ENCODE results near the gene ULK1.

Gene ULK1

DNA sequence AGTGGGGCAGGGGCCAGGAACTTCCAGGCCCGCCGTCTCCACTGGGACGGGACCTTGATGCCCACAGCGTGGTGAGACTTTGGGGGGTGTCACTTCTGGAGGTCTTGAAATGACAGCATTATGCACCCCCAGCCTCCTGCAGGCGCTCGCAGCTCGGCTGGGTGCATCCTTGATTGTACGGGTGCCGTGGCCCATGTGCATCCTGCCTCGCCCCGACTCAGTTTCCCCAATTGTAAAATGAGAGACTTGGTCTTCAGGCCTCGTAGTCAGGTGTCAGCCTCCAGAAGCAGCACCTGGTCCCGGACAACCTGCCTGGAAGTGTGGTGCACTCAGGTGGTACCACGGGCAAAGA lies 25.7 kb downstream of the ULK1 start:
- no peak for DNase-seq (ENCODE audit: low read depth)

DNA sequence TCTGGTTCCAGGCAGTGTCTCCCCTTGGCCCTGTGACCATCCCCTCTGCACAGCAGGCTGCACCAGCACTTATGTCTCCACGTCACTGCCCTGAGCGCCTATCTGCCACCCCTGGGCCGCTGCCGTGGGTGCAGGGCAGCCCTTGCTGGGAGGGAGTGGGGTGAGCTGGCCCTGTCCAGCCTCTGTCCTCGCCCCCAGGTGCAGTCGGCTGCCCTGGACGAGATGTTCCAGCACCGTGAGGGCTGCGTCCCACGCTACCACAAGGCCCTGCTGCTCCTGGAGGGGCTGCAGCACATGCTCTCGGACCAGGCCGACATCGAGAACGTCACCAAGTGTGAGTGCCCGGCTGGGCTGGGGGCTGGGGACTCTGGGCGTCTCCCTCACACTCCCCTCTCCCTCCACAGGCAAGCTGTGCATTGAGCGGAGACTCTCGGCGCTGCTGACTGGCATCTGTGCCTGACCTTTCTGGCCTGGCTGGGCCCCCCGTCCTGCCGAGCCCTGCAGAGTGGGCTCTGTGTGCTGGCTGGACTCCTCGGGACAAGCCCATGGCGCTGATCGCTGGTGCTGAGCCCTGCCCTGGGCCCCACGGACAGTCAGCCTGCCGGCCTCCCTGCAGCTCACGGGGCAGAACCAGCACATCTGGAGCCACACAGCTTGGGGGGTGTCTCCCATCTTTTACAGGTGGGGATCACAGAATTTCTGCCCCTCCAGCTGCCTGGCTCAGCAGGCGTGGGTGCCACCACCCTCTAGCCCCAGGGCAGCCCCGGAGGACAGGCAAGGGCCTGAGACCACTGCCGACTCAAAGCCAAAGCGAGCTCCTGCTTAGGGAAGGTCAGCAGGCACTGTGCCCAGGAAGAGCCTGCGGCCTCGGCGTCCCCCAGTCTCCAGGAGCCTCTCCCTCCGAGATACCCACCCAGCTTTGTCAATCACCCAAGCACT lies 26.7 kb downstream of the ULK1 start:
- DNase-seq (ENCODE audit: low read depth), result no peak

DNA sequence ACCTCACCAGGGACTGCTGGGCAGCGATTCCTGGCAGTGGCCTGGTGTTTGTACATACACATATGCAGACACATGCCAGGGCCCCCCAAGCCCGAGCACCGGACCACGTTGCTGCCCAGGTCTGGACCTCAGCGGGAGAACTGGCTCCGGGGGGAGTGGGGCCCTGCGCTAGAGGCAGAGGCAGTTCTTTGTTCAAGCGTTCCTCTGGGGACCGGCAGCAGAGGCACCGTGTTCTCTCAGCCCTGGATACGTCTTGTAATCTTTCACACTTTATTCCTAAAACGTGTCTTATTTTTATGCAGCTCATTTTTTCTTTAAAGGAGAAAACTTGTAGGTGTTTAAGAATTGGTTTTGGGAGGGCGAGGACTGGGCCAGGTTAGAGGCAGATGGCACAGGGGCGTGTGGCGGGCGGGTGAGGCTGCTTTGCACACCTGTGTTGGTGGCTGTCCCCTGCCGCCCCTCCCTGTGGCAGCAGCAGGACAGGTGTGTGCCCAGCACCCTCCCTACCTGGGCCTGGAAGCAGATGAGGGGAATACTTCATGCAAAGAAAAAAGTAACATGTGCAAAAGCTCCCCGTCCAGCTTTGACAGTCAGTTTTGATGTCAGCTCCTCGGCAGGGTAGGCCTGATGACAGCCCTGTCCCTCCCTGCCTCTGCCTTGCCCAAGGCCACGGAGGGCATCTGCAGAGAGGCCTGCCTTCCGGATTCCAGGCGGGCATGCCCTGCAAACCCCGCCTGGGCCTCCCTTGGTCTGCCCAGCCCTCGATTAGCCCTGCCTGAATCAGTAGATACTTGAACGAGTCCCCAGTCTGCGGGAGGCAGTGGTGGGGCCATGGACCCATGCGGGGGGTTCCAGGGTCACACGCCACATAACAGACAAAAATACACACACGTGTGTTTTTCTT lies 27.7 kb downstream of the ULK1 start:
- DNase-seq (ENCODE audit: low read depth), result no peak

DNA sequence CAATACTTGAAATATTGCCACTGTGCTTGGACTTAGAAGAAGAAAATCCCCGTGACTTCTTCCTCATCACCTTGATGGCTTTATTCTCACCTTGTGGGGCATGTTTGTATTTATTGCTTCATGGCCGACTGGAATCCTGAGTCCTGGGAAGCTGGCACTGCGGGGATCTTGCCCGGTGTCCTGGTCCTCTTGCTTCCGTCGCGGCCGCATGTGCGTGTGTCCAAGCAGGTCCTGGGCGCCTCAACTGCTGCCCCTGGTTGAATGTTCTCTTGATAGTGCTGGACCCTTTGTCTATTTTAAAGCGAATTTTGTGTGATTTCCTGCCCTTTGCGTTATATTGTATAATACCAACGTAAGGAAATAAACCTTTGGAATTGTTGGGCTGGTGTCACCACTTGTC lies 28.4 kb downstream of the ULK1 start:
- no peak for DNase-seq (ENCODE audit: low read depth)

DNA sequence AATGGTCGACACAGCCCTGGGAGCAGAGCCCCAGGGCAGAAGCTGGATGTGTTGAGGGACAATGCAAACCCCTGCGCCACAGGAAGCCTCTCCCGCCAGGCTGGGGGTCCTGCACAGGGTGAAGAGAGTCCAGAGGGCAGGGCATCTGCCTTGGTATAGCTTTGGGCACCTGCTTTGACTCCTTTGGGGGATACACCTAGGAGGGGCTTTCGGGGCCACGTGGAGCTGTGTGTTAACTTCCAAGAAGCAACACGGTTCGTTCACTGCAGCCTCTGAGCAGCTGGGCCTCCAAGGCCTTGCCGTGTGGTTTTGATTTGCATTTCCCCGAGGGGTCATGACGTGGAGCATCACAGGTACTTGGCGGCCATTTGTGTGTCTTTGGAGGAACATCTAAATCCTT lies 28.8 kb downstream of the ULK1 start:
- no peak for DNase-seq (ENCODE audit: low read depth)

DNA sequence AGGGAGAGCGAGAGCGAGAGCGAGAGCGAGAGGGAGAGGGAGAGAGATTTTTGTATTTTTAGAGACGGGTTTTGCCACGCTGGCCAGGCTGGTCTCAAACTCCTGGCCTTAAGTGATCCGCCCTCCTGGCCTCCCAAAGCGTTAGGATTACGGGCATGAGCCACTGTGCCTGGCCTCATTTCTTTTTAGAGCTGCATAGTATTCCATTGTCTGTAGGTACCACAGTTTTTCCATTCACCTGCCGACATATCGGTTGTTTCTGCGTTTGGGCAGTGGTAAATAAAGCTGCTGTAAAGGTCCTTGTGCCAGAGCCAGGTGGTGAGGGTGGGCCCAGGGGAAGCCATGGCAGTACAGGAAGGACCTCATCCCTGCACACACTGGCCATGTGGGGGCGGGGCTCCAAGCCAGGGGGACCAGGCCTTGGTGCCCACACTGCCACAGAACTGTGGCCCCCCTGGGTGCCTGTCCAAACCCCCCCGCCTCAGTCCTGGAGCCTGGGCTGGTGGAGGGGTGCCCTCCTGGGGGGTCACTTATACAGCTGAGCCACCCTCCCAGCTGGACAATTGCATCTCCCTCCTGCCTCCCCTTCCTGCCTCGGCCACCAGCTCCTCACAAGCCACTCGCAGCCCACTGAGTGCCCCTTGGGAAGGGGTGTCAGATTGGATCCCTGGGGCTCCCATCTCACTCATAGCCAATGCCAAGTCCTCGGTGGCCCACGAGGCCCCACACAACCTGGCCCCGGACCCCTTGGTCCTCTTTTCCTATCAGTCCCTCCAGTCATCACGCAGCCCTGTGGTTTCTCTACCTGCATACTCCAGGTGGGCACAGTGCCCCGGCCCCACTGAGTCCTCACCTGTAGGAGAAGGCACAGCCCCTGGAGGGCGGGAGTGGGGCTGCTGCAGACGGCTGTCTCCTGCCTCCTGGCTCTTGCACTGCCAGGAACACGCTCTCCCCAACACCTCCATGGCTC lies 33.0 kb downstream of the ULK1 start:
- DNase-seq (ENCODE audit: low read depth), result no peak

DNA sequence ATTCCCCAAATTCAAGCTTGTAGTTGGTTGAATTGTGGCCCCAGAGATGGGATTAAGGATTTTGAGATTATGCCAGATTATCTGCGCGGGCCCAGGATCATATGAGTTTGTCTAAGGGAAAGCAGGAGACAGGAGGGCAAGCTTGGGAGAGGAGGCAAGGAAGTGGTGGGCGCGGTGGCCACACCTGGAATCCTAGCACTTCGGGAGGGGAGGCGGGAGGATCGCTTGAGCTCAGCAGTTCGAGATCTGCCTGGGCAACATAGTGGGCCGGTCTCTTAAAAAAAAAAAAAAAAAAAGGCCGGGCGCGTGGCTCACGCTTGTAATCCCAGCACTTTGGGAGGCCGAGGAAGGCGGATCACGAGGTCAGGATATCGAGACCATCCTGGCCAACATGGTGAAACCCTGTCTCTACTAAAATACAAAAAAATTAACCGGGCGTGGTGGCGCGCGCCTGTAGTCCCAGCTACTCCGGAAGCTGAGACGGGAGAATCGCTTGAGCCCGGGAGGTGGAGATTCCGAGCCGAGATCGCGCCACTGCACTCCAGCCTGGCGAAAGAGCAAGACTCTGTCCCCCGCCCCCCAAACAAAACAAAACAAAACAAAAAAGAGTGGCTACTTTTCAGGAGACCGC lies 33.8 kb downstream of the ULK1 start:
- DNase-seq (ENCODE audit: low read depth), result no peak

DNA sequence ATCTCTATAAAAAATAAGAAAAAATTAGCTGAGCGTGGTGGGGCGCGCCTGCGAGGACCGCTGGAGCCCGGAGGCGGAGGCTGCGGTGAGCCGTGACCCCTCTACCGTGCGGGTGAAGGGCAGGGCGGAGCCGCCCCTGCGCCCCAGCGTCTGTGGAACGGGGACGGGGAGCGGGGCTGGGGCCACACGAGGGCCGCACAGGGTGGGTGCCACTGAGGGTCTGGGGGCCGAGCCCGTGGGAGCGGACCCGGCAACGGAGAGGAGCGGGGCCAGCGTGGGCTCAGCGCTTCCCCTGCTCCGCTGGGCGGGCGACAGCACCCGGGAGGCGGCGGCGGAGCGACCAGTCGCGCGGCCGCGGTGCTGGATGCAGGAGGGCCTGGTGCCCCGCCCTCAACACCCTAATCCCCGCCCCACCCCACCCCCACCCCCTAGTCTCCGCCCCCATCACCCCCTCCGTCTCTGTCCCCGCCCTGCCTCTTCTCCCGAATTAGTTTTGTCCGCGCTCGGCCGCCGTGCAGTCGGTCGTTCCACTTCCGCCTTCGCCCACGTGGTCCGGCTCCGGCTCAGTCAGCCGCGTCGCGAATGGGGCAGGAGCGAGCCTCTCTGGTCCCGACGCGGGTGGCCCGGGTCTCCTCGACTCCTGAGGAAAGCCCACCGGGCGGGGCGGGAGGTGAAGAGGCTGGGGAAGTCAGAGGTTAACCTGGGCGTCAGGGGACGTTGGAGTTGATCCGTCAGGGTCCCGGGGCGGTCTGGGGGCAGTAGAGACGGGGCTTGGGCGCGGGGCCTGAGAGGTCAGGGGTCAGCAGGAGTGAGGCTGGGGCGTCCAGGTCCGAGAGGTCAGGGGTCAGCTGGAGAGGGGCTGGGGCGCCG lies 34.5 kb downstream of the ULK1 start, which contains the start of gene PUS1:
TSS of gene PUS1 (plus strand) at position 566 of the 870 bp plus-strand sequence. CDS start 447 bp downstream, outside the sequence.
- peak; percentile 90 for DNase-seq (ENCODE audit: low read depth)

DNA sequence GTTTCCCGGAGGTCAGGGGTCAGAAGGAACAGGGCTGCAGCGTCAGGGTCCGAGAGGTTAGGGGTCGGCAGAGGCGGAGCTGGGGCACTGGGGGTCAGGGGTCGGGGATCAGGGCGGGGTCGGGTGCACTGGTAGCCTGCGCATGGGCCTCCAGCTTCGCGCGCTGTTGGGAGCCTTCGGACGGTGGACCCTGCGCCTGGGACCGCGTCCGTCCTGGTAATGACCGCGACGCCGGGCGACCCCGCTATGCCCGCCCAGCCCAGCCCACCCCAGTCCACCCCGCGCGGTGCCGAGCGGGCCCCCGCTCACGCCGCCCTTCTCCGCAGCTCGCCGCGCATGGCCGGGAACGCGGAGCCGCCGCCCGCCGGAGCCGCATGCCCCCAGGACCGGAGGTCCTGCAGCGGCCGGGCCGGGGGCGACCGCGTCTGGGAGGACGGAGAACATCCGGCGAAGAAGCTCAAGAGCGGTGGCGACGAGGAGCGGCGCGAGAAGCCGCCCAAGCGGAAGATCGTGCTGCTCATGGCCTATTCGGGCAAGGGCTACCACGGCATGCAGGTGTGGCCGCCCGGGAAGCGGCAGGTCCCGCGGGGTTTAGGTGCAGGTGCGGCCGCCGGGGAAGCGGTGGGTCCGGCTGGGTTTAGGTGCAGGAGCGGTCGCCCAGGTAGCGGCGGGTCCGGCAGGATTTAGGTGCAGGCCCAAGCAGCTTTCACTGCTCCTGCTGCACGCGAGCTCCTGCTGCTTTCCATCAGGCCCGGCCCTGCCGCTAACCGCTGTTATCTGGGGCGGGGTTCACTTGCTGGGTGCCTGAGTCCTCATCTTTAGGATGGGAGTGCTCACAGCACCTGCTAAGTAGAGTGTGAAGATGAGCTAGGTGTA lies 35.4 kb downstream of the ULK1 start:
- DNase-seq (ENCODE audit: low read depth), result no peak

DNA sequence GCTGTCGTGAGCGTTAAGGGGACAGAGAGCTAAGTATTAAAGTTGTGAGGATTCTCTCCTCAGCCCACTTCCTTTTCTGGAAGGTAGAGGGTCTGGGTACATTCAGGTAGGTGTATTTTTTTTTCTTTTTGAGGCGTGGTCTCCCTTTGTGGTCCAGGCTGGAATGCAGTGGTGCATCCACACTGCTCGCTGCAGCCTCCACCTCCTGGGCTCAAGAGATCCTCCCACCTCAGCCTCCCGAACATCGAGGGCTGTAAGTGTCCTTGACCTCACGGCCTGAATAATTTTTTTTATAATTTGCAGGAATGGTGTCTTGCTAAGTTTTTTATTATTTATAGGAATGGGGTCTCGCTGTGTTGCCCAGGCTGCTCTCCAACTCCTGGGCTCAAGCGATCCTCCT lies 36.1 kb downstream of the ULK1 start:
- no peak for DNase-seq (ENCODE audit: low read depth)

DNA sequence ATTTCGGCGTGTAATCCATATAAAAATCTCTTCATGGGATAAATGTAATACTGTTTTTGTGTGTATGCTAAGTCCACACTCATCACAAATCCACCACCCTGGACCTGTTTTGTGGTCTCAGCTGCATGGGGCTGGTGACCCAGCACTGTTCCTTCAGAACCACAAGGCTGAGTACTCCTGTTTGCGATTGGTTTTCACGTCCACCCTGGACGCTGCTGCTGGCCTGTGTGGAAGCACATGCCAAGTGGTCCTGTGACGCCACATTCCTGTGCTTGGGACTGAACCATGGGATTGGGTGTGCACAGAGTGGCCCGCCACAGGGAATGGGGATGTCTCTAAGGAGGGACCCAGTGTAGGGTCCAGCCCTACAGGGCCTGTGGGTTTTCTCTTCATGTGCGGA lies 39.0 kb downstream of the ULK1 start:
- no peak for DNase-seq (ENCODE audit: low read depth)

DNA sequence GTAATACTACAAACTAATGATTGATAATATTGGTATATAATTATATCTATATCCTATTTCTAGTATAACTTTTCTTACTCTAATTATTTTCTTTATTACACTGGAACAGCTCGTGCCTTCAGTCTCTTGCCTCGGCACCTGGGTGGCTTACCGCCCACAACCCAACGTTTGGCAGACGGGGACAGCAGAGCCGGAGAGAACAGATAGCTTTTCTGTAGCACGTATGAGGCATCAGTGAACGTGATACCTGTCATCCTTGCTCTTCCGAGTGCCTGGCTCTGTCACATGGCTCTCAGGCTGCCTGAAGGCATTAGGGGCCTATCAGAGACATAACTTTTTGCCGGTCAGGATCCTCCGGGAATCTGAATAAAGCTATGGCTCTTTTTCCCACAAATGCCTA lies 40.1 kb downstream of the ULK1 start:
- no peak for DNase-seq (ENCODE audit: low read depth)

DNA sequence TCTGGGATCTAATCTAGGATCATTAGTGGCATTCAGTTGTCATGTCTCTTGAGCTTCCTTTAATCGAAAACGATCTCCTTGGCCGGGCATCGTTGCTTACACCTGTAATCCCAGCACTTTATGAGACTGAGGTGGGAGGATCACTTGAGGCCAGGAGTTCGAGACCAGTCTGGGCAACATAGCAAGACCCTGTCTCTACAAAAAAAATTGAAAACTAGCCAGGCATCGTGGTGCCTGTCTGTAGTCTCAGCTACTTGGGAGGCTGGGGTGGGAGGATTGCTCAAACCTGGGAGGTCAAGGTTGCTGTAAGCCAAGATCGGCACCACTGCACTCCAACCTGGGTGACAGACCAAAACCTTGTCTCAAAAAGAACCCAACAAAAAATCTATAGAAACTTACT lies 43.7 kb downstream of the ULK1 start:
- DNase-seq (ENCODE audit: low read depth), result no peak

DNA sequence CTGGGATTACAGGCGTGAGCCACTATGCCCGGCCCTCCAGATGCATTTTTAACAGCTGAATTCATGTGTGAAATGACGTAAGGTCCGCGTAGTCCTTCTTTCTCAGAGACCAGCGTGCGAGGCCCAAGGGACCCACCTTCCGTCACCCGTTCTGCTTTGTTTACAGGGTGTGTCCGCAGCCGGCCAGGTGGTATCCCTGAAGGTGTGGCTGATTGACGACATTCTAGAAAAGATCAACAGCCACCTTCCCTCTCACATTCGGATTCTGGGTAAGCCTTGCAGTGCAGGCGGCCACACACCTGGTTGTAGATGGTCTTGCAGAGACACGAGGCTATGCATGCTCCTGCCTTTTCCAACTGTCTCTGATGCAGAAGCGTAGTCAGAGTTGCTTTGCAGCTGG lies 44.6 kb downstream of the ULK1 start:
- DNase-seq (ENCODE audit: low read depth), result no peak

DNA sequence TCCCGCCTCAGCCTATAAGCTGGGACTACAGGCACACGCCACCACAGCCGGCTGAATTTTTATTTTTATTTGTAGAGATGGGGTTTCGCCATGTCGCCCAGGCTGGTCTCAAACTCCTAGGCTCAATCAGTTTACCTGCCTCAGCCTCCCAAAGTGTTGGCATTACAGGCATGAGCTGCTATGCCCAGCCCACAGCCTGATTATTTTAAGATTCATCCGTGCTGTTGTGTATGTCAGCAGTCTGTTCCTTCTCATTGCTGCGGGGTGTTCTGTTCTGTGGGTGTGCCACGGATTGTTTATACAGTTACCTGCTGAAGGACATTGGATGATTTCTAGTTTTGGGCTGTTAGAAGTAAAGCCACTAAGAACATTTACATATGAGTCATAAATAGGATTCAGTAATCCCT lies 45.7 kb downstream of the ULK1 start:
- no peak for DNase-seq (ENCODE audit: low read depth)

DNA sequence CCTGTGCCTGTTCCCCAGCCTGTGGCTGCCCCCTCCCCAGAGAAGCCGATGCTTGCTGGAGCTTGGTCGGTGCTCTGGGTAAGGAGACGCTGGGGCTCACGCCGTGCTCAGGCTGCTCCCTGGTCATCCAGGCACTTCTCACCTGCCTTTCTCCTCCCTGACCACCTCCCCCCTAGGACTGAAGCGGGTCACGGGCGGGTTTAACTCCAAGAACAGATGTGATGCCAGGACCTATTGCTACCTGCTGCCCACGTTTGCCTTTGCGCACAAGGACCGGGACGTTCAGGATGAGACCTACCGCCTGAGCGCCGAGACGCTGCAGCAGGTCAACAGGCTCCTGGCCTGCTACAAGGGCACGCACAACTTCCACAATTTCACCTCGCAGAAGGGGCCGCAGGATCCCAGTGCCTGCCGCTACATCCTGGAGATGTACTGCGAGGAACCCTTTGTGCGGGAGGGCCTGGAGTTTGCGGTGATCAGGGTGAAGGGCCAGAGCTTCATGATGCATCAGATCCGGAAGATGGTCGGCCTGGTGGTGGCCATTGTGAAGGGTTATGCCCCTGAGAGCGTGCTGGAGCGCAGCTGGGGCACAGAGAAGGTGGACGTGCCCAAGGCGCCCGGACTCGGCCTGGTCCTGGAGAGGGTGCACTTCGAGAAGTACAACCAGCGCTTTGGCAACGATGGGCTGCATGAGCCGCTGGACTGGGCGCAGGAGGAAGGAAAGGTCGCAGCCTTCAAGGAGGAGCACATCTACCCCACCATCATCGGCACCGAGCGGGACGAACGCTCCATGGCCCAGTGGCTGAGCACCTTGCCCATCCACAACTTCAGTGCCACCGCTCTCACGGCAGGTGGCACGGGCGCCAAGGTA lies 46.9 kb downstream of the ULK1 start:
- no peak for DNase-seq (ENCODE audit: low read depth)

DNA sequence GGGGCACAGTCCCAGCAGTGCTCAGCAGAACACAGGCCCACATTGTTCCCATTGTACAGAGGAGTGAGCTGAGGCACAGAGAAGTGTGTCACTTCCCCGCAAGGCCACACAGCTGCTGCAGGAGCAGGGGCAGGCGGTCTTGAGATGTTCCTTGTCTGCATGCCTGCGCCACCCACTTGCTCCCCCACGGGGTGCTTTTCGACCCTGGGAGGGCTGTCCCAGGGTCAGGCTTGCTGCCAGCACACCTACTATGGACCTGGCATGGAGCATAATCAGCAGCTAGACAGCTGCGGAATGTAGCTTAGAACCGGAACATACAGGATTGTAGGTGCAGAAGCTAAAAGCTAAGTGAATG lies 47.5 kb downstream of the ULK1 start:
- DNase-seq (ENCODE audit: low read depth), result no peak

DNA sequence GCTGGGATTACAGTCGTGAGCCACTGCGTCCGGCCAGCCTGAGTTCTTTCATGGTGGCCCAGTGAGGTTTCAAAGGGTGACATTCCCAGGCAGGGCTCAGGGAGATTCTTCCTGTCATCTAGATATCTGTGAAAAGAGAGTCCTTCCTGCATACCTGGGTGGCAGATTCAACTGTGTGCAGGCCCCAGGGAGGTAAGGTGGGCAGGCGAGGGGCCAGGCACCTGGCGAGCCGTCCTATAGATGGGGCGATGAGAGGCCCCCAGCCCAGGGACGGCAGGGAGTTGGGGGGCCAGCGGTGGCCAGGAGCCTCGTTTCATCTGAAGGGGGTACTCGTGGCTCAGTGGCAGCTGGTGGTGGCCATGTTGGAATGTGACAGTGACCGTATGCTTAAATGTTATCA lies 48.2 kb downstream of the ULK1 start:
- DNase-seq (ENCODE audit: low read depth), result no peak

Measured in activated T-helper 9 cell treated with anti-CD3 and anti-CD28 coated beads, Interleukin-2, amount 50 U/mL, for 16 hours (primary cell).